CD4-positive, alpha-beta T cell treated with Interleukin-12 subunit alpha and Interleukin-12 subunit beta, for 1 hour (primary cell): ENCODE data around the gene DNAJC18.
"Not testable (repeated sequence)": the region's sequence is repeated elsewhere in the genome, so short reads cannot be mapped to it uniquely, and the experiment has no call there.

Experiments
- DNase-seq: peaks from one replicate; pipeline ENCODE4 v3.0.0-alpha.2; 2020

DNAJC18 gene

DNA sequence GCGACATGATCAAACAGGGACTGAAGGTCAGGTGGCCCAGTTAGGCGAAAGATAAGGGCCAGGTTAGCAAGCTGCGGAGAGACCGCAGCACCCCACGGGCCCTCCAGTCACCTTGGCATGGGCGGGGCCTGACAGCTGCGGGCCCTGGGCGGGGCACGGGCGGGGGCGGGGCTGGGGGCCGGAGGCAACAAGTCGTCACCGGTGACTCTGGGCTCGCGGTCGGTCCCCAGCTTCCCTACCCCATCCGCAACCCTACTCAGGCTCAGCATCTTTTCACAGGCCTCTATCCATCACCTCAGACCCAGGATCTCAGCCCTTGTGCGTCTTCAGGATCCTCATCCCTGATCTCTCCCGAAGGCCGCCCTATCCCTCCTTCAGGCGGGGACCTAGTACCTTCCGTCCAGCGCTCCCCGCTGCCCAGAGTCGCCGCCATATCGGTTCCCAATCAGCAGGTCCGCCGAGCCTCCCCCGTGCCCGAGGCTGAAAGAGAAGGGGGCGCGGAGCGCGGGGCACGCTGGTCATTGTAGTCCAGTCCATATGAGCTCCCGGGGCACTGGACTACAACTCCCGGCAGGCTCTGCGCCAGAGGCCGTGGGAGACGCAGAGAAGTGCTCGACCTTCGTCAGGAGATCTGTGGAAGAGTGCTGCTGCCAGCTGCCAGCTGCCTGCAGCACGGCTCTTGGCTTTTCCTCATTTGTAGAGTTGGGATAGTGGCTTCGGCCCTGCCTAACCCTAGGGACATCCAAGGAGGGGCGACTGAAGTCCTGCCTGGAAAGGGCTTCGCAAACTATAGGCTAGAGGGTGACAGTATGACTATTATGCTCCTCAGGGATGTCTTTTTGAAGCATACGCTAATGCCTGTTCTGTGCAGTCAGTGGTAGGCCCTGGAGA, at the start of gene DNAJC18:
Gene DNAJC18 (minus strand): TSS at position 513 of the 891 bp plus-strand sequence. CDS start 80 bp downstream, at position 433.
- DNase-seq: peak; percentile 90

DNA sequence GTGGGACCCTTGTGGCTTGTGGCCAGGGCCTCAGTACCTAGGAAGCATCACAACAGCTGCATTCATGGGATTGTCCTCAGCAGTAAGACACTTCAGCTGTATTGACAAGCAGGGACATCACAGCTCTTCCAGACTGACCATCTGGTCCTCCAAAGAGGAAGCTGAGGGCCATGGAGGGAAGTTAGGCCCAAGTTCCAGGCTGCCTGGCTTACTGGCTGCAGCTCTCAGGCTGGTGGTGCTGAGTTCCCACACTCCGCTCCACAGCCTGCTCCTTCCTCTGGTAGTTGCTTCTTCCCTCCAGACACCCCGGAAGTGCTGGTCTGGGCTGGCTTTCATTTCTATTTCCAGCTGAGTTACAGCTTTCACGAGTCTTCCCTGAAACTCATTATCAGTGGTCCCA, 48.9 kb upstream of the DNAJC18 start:
- DNase-seq: no peak

DNA sequence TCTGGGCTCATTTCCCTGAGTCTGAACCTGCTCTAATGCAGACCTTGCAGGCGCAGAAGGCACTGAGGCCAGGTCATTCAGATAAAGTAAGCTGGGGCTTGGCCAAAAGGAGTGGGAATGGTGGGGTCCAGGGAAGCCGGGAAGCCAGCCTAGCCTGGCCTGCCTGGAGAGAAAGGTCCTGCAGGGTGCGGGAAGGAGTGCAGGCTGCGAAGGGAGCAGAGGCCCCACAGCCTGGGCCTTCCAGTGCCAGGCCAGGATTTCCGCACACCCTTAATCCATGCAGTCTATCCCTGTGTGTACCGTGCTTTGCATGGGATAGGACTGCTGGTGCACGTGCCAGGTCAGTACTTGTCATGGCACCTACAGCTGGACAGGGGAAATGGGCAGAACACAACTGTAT, 46.9 kb upstream of the DNAJC18 start:
- no peak for DNase-seq

DNA sequence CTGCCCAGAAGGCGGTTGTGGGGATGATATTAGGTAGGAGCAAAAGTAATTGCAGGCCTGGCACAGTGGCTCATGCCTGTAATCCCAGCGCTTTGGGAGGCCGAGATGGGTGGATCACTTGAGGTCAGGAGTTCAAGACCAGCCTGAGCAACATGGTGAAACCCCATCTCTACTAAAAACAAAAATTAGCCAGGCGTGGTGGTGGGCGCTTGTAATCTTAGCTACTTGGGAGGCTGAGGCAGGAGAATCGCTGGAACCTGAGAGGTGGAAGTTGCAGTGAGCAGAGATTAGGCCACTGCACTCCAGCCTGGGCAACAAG, 43.5 kb upstream of the DNAJC18 start:
- DNase-seq: not testable (repeated sequence)

DNA sequence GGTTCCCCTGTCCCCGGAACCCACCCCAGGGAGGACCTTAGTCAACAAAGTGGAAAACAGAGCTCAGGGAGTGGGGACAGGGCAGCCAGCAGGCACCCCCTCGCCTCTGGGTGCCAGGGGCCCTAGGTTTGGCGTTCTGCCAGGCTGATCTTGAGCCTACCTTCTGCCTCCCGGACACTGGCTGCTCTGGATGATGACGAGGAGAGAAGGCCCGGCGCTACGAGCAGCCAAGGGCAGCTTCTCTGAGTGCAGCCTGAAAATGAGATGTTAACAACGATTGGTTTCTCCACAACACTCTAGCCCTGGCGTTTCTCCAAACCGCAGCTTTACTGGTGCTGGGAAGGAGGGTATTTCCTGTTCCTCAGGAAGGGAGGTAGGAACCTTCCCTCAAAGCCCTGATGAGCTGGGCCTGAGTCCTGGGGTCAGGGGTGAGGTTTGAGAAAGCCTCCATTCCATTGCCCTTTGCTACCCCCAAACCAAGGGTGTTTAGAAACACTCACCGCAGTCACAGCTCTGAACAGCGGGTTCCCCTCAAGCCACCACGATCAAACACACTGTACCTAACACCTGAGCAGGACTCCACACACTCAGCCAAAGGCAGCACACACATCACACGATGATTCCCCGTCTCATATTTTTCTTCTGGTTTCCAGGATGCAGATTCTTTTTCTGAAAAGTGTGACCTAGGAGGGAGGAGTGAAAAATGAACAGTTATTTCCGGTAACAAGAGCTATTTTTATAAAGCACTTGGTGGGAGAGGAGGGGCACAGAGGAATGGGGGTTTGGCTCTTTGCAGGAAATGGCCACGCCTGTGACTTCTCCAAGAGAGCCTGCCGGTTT, 42.9 kb upstream of the DNAJC18 start, which contains the start of gene STING1:
Gene STING1 (minus strand): TSS at position 709 of the 840 bp plus-strand sequence. CDS start 1,054 bp downstream, outside the sequence.
- DNase-seq: peak; percentile 75

DNA sequence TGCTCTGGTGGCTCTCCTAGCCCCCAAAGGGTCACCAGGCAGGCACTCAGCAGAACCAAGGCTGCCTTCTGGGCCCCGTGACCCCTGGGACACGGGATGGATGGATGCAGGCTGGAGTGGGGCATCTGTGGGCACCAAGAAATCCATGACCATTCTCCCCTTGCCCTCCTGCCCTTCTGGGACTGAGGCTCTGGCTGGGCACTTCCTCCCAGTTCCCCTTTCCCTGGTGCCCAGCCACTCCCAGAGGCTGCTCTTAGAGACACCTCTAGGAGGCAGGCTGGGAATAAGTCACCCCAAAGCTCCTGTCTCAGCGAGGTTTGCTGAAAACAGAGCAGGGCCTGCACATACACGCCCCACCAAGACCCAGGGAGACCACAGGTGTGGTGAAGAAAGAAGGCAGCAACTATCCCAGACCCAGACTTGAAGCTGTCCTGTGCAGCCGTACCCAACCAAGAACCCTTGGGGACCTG, 42.3 kb upstream of the DNAJC18 start:
- no peak for DNase-seq

DNA sequence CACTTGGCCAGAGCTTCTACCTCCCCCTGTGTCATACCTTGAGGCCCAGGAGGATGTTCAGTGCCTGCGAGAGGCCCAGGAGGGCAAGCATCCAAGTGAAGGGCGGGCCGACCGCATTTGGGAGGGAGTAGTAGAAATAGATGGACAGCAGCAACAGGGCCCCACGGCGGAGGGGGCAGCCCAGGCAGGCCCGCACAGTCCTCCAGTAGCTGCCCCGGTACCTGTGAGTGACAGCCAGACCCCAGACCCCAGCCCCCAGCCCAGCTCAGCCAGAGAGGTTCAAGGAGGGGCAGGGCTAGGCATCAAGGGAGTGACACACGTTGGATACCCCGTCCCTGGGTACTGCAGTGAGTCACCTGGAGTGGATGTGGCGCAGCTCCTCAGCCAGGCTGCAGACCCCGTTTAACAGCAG, 41.8 kb upstream of the DNAJC18 start:
- DNase-seq: no peak

DNA sequence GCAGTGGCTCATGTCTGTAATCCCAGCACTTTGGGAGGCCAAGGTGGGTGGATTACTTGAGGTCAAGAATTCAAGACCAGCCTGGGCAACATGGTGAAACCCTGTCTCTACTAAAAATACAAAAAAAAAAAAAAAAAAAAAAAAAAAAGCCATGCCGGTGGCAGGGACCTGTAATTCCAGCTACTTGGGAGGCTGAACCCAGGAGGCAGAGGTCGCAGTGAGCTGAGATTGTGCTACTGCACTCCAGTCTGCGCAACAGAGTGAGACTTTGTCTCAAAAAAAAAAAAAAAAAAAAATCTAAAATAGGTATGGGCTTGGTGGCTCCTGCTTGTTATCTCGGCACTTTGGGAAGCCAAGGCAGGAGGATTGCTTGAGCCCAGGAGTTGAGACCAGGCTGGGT, 40.4 kb upstream of the DNAJC18 start:
- DNase-seq: not testable (repeated sequence)

DNA sequence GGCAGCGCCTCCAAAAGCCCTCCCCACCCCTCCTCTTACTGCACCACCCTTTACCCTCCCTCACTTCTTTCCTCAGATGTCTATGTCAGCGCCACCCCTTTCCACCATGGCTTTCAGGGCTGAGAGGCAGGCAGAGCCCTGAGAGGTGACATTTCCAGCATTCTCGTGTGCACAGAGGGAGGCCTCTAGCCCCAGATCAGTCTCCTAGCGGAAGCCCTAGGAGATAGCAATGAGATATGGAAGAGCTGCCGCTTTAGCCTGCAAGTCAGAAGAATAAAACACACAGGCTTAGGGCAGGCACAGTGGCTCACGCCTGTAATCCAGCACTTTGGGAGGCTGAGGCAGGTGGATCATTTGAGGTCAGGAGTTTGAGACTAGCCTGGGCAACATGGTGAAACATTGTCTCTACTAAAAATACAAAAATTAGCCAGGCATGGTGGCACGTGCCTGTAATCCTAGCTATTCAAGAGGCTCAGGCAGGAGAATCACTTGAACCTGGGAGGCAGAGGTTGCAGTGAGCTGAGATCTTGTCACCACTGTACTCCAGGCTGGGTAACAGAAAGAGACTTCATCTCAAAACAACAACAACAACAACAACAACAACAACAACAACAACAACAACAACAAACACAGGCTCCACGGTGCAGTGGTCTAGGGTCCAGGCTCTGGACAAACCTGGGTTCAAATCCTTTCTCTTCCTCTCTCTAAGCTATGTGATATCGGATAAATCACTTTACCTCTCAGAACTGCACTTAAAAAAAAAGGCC, 39.5 kb upstream of the DNAJC18 start:
- not testable (repeated sequence) for DNase-seq

DNA sequence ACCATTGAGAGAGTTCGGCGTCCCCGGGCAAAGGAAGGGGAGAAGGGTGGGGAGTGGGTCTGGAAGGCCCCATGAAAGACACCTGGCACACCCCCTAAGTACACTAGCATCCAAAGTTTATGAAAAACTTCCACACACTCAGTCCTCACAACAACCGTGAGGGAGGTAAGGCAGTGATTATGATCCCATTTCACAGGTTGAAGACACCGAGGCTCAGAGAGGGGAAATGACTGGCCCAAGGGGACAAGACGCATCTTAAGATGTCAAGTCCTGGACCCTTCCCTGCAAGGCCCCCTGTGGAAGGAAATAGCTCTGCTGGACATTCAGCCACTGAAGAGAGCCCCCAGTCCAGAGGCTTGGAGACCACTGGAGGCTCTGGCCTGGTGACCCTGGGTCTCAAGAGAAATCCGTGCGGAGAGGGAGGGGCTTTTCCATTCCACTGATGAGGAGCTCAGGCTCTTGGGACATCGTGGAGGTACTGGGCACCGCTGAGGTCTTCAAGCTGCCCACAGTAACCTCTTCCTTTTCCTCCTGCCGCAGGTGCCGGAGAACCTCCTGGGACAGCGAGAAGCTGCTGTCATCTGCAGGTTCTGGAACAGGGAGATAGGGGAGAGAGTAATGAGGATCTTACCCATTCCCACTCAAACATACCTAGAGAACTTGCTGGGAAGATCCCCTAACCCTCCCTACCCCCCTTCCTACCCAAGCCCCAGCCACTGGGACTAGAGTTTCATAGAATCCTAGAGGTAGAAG, 36.7 kb upstream of the DNAJC18 start:
- no peak for DNase-seq

DNA sequence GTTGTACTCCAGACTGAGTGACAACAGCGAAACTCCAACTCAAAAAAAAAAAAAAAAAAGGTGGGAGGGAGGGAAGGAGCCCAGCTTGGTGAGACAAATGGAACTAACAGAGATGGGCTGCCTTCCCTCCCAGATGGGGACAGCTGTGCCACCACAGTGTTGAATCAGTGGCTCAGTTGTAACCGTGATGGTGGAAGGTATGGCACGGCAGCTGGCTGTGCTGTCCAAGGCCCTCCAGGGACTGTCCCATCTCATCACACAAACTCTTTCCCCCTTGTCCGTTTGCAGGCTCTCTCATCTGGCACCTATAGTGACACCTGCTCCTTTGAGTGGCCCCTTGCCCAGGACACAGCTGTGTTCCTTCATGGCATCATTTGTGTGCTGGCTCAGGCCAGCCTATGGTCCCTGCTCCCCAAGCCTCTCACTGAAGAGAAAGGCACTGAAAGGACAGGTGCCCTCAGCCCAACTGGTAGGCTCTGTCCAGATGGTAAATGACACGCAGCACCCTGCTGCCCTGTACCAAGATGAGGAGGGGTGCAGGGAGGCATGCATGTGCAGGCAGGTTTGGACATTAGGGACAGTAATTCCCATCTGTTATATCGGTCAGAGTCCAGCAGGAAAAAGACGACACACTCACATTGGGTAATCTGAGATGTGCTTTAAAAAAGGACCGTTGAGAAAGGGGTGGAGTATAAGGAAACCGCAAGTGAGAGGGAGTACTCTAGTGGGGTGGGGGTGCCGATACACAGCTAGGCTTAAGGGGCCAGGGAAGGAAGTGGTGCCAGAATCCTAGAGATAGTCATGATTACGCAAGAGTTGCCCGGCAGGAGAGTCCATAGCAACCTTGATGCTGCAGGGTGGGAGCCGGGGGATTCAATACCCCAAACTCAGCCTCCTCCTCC, 35.8 kb upstream of the DNAJC18 start:
- peak; percentile 48 for DNase-seq

DNA sequence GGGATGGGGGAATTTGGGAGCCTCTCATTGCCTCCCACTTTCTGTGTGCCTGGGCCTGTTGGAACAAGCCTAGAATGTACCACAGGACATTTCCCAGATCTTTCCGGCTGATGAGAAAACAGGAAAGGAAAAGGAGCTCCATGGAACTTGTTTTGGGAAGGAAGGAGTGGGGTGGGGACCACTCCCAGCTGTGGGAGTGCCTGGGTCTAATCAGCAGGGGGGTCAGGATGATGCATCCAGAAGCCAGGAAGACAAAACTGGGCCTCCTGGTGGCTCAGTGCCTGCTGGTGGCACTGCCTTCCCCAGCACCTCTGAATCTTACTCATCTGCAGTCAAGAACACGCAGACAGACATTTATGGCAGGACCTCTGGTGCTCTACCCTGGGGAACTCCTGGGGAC, 34.2 kb upstream of the DNAJC18 start:
- DNase-seq: no peak

DNA sequence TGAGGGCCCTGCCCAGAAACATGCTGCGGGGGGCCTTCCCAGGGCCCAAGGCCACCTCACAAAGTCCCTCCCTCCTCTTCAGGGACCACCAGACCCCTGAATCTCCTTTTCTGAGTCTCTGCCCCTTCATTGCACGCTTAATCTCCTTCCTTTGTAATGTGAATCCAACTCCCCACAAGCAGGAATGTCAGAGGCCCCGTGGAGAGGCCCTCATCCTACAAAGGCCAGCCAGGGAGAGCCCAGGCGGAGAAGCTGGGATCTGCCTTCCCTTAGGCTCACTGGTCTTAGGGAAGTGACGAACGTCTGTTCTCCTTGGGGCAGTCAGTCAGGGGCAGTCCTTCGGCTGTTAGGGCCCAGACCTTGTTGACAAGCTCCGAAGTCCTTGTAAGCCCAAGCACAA, 33.8 kb upstream of the DNAJC18 start:
- DNase-seq: no peak

DNA sequence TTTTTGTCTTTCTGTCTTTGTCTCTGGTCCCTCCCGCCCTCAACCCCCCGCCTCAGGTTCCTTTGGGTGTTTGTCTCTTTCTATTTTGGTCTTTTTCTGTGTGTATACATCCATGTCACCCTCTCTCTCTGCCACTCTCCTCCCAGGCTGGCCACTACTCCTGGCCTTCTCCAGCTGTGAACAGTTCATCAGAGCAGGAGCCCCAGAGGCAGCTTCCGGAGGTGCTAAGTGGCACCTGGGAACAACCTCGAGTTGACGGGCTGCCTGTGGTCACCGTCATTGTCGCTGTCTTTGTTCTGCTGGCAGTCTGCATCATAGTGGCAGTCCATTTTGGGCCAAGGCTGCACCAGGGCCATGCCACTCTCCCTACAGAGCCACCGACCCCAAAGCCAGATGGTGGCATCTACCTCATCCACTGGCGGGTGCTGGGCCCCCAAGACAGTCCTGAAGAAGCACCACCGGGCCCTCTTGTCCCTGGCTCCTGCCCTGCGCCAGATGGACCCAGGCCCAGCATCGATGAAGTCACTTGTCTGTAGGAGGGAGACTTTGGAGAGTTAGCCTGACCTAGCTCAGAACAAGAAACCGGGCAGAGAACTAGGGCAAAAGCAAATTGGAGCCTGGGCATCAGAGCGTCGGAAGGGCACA, 33.2 kb upstream of the DNAJC18 start:
- no peak for DNase-seq

DNA sequence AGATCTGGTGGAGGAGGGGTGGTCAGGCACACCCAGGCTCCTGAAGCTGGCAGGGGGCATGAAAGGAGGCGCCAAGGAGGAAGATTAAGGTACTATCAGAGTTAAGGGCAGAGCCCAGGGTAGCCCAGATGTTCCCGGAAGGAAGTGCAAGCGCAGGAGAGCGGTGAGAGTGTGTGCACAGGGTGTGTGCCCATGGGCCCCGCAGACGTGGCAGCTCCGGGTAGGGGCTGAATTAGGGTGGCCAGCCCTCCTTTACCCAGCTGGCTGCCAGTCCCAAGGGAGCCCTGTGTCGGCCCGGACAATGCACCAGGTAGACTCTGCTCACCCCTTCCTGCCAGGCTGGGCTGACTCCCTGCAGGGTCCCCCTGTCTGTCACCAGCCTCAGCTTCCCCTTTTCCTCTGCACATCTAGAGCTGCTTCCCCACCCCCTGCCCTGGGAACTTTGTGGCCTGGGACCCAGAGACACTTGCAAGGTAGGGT, 31.5 kb upstream of the DNAJC18 start, which contains the start of gene SMIM33:
Gene SMIM33 (plus strand): TSS at position 184 of the 480 bp plus-strand sequence. CDS start 118 bp downstream, at position 302.
- peak; percentile 48 for DNase-seq

DNA sequence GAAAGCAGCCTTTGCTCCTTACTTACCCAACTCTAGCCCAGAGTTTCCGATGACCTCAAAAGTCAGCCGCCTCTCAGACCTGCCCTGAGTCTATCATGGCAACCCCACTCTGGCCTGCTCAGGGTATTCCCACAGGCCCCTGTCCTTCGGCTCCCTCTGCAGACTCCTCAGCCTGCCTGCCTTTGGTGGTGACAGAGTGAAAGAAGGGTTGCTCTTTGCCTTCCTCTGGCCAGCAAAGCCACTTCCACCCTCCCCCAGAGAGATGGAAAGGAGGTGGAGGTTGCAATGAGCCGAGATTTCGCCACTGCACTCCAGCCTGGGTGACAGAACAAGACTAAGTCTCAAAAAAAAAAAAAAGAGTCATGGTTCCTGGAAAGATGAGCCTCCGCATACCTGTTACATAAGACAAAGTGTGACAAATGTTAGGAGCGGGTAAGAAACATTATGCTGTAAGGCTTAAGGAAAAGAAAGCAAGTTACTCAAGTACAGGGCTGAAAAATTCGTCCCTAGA, 29.2 kb upstream of the DNAJC18 start:
- DNase-seq: no peak

DNA sequence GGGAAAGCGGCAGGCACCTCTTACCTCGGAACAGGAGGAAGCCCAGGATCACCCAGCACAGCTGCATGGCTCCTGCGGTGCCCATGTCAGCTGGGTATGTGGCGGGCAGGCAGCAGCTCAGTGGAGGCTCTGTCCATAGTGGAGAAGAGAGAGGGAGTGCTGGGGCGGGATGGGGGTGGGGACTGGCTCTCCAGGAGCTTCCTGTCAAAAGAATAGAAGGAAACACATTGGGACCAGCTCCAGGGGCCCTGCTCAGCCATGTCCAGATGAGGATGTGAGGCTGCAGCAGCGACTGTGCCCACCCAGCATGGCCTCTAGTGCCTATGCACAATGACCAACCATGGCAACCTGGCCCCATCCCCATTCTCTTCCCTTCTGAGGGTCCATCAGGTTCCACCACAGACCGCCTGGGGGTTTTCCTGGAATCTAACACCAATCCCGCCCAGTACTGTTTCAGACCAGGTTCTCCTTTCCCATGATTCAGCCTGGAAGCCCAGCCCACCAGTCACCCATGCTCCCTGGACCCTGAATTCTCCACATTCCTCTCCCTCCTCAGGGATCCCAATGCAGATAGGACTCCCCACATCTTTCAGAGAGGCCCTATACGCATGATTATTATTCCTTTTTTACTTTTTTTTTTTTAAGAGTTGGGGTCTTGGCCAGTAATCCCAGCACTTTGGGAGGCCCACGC, 23.4 kb upstream of the DNAJC18 start, which contains the start of gene ECSCR:
Gene ECSCR (minus strand): TSS at position 158 of the 691 bp plus-strand sequence. CDS start 73 bp downstream, at position 85.
- no peak for DNase-seq

DNA sequence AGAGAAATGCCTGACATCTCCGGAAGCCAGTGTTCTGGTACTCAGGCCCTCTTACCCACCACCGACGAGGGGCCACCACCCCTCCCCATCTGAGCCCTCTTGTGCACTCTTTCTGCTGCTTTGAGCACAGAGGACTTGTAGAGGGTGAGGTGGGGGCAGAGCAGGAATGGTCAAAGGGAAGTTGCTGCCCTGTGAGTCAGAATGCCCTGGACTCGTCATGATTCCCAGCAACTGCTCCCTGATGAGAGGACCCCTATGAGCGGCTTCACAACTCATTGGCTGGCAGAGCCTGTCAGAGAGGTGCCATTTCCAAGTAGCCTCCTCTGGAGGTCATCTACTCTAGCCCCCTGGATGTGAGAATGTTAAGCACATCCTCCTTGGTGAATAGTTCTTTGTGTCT, 22.4 kb upstream of the DNAJC18 start:
- DNase-seq: no peak

DNA sequence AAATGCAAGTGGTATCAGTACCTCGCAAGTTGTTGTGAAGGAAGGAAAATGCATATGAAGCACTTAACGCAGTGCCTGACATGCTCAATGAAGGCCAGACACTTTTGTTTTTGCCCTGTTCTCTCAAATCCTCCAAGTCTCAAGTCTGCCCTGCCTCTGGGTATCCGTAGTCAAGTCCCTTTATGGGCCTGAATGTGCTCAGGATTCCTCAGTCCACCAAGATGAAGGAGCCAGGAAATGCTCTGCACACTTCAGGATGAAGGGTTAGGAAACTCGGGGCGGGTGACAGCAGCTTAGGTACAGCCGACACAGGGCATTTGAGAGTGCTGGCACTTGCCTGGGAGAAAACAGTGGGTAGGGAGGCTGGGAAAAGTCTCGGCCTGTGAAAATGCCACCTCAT, 21.9 kb upstream of the DNAJC18 start:
- DNase-seq: no peak
